Cardiac septum (tissue), 1 donor: ENCODE measurements around the gene PROCR. TPM values are rescaled to one million over a fixed set of nuclear protein-coding genes. Genes with fewer than 3 reads are reported as not detected.

ENCODE experiments used
- total RNA-seq: library from RNA; stranded (reverse); fragmentation: NEBNext Ultra II Directional; extraction: Animal tissue kit (Norgen Biotek cat#: 25700); gene quantifications from one replicate; pipeline ENCODE4 v1.2.1, GENCODE V29; 2021
- donor health status: DM: no; HTN: no; CAD: no.

Gene PROCR
- total RNA-seq, 1 donor from 2014 or later: 5.4 TPM

Other genes with a start within 250 kb of the PROCR start
- gene GSS, start 216.3 kb upstream of the PROCR start, total RNA-seq: 27.5 TPM
- 238 TPM for gene MYH7B, start 216.2 kb upstream of the PROCR start, total RNA-seq
- 34.9 TPM for gene TRPC4AP, start 79.3 kb upstream of the PROCR start, total RNA-seq
- gene EDEM2, start 24.7 kb upstream of the PROCR start, total RNA-seq: 11.5 TPM
- 0.40 TPM for gene MMP24, start 54.6 kb downstream of the PROCR start, total RNA-seq
- 63.4 TPM for gene MMP24OS, start 106.0 kb downstream of the PROCR start, total RNA-seq
- gene EIF6, start 112.7 kb downstream of the PROCR start, total RNA-seq: 41.2 TPM
- gene FAM83C, start 120.4 kb downstream of the PROCR start, total RNA-seq: not detected
- 71.0 TPM for gene UQCC1, start 239.9 kb downstream of the PROCR start, total RNA-seq